ENCODE data around the gene SAP25. TPM values are rescaled to one million over a fixed set of nuclear protein-coding genes. Genes with fewer than 3 reads are reported as not detected.
"Not testable (repeated sequence)": the region's sequence is repeated elsewhere in the genome, so short reads cannot be mapped to it uniquely, and the experiment has no call there.

The SAP25 gene
- total and polyA plus RNA-seq, 2 of the 8 experiments (the other 6 are each of a cell fraction or from before 2014, with no cell fraction given) = 3.6 to 5.8 TPM

GRCh38 chr7:100565133-100565571, 8.5 kb downstream of the SAP25 start (continued):
- no peak for TF ChIP-seq TAF1 (IDR thresholded peaks at IDR 0.05; ENCODE audit: low read depth, low read length)

GRCh38 chr7:100564405-100564804, 9.3 kb downstream of the SAP25 start:
- H2AFZ ChIP-seq (ENCODE audit: low read length); H3K9me3 ChIP-seq (ENCODE audit: insufficient read depth in 2 of 2, low read depth in 1 of 2, low read length in 1 of 2); H3K79me2 ChIP-seq (ENCODE audit: control insufficient read depth in 1 of 2, insufficient read depth in 2 of 2, low read length in 2 of 2); H3K36me3 ChIP-seq (ENCODE audit: control insufficient read depth in 2 of 4, insufficient read depth in 4 of 4, low read length in 3 of 4); H3K23me2 ChIP-seq (ENCODE audit: low read depth, low read length); H4K8ac ChIP-seq (ENCODE audit: extremely low read depth, insufficient read depth, low read length); H3K4me2 ChIP-seq (ENCODE audit: insufficient read depth in 1 of 2, low read depth in 2 of 2, low read length in 2 of 2); H3K18ac ChIP-seq (ENCODE audit: extremely low read depth, low read length); H4K20me1 ChIP-seq (replicated peaks in 1 of 2; ENCODE audit: control insufficient read depth in 1 of 2, insufficient read depth in 2 of 2, low read length in 2 of 2); H3K27me3 ChIP-seq (replicated peaks in 1 of 4; ENCODE audit: control insufficient read depth in 3 of 4, extremely low read depth in 1 of 4, insufficient read depth in 3 of 4, low read length in 3 of 4); H3K4ac ChIP-seq (replicated peaks; ENCODE audit: insufficient read length, low read depth, low read length); H3K14ac ChIP-seq (ENCODE audit: insufficient read length); H3K79me1 ChIP-seq (ENCODE audit: low read depth, low read length); H2BK5ac ChIP-seq (ENCODE audit: low read depth, low read length); DNase-seq (ENCODE audit: low read depth in 1 of 2, low spot score in 2 of 2); H4K5ac ChIP-seq (ENCODE audit: insufficient read length, low read depth, low read length); H3K4me3 ChIP-seq (ENCODE audit: extremely low read depth in 1 of 4, insufficient read depth in 2 of 4, low read depth in 3 of 4, low read length in 4 of 4); H2BK120ac ChIP-seq (replicated peaks; ENCODE audit: low read depth, low read length); H3K27ac ChIP-seq (ENCODE audit: low read depth, low read length); H3K56ac ChIP-seq (replicated peaks; ENCODE audit: insufficient read length, low read depth, low read length); H2BK15ac ChIP-seq (ENCODE audit: low read length); FAIRE-seq; H3K9ac ChIP-seq (replicated peaks in 1 of 4; ENCODE audit: extremely low read depth in 1 of 4, low read depth in 3 of 4, low read length in 3 of 4); H3K23ac ChIP-seq (ENCODE audit: insufficient read length); H4K91ac ChIP-seq (replicated peaks; ENCODE audit: insufficient read length, low read length); H2BK20ac ChIP-seq (ENCODE audit: low read length): not testable (repeated sequence)
- ChIA-PET CTCF (ENCODE audit: partially characterized antibody) (interaction anchor here (0.8 to 12.7 kb wide), 39 partner anchors 10 to 576 kb away, joined by 3 to 341 read pairs (median 5); partner anchors contain the start of genes AGFG2, FBXO24, LRCH4 and MOSPD3), POLR2A (ENCODE audit: partially characterized antibody) (interaction anchor here (1.0 to 2.6 kb wide), 9 partner anchors 8 to 191 kb away, joined by 3 to 11 read pairs (median 5); partner anchors contain the start of gene FBXO24)
- 91% methylated on average over 6 of the region's 6 CpGs; no CpG with 5 or more reads in 1 of the 2 experiments for WGBS, 2 experiments (ENCODE audit: extremely low coverage in 1 of 2, insufficient coverage in 1 of 2, insufficient read length in 1 of 2, insufficient replicate concordance in 2 of 2, low coverage in 1 of 2, low lambda C conversion rate in 2 of 2, missing lambda C conversion rate in 1 of 2)
- peaks cover 0 to 23% (median 9%) of the 10 kb centered on the region in 4 experiments; a peak in 6 of 7 replicates for H3K4me1 ChIP-seq (replicated peaks in 1 of 4; ENCODE audit: control insufficient read depth in 3 of 4, insufficient read depth in 4 of 4, low read length in 3 of 4)
- H2BK12ac ChIP-seq (ENCODE audit: low read depth, low read length) = 0 out of 2 replicates have a peak overlapping the region, but pooled peaks have one; percentile 60
- H2AK5ac ChIP-seq (ENCODE audit: low read depth, low read length) = 0 out of 2 replicates have a peak overlapping the region, but pooled peaks have one; percentile 58
